HG03025 (cell line): Measurements from ENCODE around the gene FXYD1.

Experiments
- ATAC-seq: cut with Tn5 transposase; IDR thresholded peaks from one replicate; pipeline ENCODE4 v1.9.1; 2021; ENCODE audit warnings: mild to moderate bottlenecking, moderate library complexity; ENCODE audit not compliant: unreplicated experiment, low FRiP score

FXYD1 gene

DNA sequence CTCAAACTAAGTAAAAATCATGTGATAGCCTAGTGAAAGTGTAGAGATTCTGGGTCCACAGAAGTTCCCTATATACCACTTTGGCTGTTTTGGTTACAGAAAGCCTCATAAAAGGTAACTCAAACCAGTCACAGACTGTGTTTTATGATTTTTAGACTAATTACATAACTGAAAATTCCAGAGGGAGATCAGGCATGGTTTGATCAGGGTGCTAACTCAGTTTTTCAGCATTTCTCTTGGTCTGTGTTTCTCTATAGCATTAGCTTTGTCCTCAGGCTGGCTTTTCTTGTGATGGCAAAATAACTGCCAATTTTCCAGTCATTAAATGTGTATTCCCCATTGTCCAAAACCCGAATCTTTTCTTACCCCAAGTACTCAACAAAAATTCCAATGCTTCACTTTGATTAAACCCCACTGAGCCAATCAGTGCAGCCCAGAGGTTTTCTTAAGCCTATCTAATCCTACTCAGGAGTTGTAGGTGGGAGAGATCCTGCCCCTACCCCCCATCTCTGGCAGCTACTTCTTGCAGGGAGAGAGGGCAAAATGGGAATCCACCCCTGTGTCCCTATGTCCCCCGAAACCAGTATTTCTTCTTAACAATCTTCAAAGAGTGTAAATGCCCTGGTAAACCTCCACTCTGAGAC lies 31.6 kb upstream of the FXYD1 start:
- no peak for ATAC-seq

GRCh38 chr19:35107545-35107944 lies 31.1 kb upstream of the FXYD1 start:
- no peak for ATAC-seq

GRCh38 chr19:35108730-35109129 lies 29.9 kb upstream of the FXYD1 start:
- ATAC-seq = no peak

GRCh38 chr19:35109395-35110112 lies 29.1 kb upstream of the FXYD1 start:
- ATAC-seq = no peak

GRCh38 chr19:35110974-35111373 lies 27.6 kb upstream of the FXYD1 start:
- ATAC-seq = no peak

GRCh38 chr19:35112995-35113688 lies 25.5 kb upstream of the FXYD1 start:
- ATAC-seq = no peak

- no peak for ATAC-seq
Measured at GRCh38 chr19:35114353-35115176, 24.1 kb upstream of the FXYD1 start.

DNA sequence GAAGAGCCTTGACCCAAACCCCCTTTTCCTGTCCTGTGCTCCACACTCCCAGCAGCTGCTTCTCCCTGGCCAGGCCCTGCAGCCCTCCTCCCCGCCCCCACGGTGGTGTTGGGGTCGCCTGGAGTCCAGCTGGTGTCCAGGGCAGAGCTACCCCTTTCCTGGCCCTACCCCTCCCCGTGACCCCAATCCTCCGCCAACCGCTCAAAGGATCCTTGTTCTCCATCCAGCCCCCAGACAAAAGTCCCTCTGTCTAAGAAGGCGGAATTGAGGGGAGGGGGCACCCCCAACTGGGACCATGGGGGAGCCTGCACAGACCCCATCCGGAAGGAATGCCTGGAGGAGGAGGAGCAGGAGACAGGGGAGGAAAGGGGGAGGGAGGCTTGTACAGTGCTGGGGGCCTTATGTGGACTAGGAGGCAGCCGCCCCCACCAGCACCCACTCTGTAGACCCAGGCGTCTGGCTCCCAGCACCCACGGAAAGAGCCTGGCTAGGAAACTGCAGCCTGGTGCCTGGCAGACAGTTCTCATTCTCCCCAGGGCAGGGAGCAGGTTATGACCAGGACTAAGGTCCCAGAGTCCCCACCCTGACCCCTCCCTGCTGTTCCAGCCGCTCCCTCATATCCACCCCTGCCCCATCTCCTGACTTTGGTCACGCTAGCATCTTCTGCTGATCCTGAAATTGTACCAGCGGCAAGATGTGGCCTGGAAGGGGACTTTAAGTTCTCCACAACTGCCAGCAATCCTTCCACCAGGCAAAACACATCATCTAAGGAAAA lies 23.3 kb upstream of the FXYD1 start, which contains the start of gene FXYD3:
TSS of gene FXYD3 (plus strand) at position 647 of the 775 bp plus-strand sequence. CDS start 3,554 bp downstream, outside the sequence.
- no peak for ATAC-seq

DNA sequence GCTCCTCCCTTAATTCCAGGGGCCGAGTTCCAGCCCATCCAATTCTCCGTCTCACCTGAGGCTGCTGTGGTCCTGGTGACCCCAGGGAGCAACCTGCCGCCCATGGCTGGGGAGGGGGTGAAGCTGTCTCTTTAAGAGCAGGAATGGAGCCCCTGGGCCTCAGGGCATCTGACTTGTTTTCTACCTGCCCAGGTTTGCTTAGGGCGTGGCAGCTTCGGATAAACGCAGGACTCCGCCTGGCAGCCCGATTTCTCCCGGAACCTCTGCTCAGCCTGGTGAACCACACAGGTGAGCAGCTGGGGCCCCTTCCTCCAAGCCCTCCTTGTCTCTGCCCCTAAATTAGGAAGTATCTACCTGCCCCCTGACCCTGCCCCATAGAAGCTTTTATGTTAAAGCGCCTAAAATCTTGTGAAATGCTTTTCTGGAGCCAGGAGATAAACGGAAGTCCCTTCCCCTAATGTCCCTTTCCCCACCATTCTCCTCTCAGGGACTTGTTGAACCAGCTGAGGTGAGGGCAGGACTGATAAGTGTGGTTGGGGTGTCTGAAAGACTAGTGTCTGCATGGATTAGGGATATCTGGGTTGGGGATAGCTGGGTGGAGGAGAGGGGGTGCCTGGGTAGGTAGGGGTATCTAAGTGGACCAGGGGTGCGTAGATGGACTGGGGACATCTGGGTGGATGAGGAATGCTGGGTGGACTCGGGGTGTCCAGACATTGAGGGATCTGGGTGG lies 22.4 kb upstream of the FXYD1 start:
- ATAC-seq = no peak

DNA sequence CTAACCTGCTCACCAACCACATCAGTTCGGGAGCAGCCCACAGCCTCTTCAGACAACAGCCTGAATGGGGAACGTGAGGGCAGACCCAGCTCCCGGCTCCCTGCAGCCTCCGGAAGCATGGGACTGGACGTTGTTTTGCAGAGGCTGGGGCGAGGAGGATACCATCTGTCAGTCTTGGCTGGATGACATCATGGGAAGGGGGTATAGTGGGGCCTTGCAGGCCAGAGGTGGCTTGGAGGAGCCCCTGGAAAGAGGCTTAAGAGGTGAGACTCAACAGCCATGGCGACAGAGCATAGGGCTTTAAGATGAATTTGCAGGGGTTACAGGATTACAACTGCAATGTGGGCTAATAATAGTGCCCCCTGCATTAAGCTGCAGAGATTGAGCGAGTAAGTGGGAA lies 21.5 kb upstream of the FXYD1 start:
- ATAC-seq = no peak

DNA sequence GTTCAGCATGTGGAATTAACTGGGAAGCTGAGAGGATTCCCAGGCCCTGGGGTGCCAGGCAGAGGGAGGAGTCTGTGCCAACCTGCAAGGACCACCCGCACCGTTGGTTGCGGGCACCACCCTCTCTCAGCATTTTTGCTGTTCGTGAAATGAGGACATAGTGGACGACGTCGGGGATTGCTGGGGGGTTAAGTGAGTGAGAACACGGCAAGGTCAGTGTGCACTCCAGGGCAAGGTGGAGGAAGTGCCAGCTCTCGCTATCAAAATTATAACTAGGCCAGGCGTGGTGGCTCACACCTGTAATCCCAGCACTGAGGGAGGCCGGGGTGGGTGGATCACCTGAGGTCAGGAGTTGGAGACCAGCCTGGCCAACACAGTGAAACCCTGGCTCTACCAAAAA lies 20.8 kb upstream of the FXYD1 start:
- ATAC-seq = no peak

DNA sequence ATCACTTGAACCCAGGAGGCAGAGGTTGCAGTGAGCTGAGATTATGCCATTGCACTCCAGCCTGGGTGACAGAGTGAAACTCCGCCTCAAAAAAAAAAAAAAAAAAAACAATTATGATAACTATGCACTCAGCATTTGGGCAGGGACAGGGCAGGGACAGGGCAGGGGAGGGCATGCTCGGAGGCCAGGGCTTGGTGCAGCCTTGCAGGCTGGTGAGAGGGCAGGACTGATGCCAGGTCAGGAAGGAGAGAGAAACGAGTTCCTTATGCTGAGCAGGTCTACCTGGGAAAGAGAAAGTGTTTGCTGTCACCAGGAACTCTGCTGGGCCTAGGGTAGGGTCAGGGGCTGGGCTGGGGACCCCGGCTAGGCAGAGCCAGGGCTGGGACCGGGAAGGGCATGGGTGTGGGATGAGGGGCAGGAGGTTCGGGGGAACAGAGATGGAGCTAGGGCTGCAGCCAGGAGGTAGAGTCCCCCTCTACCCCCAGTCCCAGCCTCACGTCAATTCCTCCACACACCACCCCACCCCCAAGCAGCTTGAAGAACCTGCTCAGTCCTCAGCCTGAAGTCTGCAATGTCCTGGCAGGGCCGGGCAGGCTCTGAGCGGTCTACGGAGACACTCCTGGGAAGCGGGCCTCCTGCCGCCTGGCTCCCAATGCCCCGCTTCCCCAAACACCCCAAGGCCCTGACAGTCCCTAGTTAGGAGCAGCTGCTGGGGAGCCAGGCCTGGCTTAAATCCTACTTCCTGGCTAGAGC lies 20.2 kb upstream of the FXYD1 start:
- ATAC-seq = no peak

GRCh38 chr19:35119091-35119490 lies 19.5 kb upstream of the FXYD1 start:
- ATAC-seq = no peak

GRCh38 chr19:35119578-35120155 lies 19.0 kb upstream of the FXYD1 start:
- no peak for ATAC-seq

GRCh38 chr19:35120492-35120891 lies 18.1 kb upstream of the FXYD1 start:
- no peak for ATAC-seq

- no peak for ATAC-seq
Measured at GRCh38 chr19:35120898-35121297, 17.7 kb upstream of the FXYD1 start.

DNA sequence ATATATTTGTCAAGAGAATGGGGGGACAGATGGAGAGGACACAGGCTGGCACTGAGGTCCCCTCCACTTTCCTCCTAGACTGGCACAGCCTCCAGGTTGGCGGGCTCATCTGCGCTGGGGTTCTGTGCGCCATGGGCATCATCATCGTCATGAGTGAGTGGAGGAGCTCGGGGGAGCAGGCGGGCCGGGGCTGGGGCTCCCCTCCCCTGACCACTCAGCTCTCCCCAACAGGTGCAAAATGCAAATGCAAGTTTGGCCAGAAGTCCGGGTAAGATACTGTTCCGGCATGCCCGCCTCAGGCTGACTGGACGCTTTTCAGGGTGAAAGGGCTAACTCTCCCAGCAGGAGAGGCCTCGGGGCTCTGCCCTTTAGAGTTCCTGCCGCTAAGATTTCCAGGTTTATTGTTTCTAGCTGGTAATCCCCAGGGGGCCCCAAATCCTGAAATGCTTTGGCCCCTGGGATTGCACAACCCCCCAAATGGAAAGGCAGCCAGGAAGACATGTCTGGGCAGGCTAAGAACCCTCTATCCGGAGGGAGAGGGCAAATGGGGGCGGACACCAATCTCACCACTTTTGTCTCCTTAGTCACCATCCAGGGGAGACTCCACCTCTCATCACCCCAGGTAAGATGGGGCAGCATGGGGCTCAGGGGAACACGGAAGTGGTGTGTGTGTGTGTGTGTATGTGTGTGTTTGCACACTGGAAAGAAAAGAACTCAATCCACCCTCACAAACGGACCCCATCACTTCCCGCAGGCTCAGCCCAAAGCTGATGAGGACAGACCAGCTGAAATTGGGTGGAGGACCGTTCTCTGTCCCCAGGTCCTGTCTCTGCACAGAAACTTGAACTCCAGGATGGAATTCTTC lies 15.7 kb upstream of the FXYD1 start:
- ATAC-seq = no peak
